RPMI7951 (cell line): Measurements from ENCODE around the gene LCNL1. TPM values are rescaled to one million over a fixed set of nuclear protein-coding genes. Genes with fewer than 3 reads are reported as not detected.
A peak's percentile ranks its signal among the peaks of the same experiment; 100 is the strongest.

Experiments
- DNase-seq: peaks from one replicate; pipeline ENCODE4 v3.0.0-alpha.2; 2012; ENCODE audit warnings: low read depth
- total RNA-seq: library from RNA; depleted of rRNA; stranded (reverse); fragments of >200 nt; shearing (Covaris generic); gene quantifications from 2 replicates; pipeline ENCODE4 v1.2.3, GENCODE V29; 2014; rRNA removed

LCNL1 gene
- total RNA-seq, result not detected in 2 replicates

DNA sequence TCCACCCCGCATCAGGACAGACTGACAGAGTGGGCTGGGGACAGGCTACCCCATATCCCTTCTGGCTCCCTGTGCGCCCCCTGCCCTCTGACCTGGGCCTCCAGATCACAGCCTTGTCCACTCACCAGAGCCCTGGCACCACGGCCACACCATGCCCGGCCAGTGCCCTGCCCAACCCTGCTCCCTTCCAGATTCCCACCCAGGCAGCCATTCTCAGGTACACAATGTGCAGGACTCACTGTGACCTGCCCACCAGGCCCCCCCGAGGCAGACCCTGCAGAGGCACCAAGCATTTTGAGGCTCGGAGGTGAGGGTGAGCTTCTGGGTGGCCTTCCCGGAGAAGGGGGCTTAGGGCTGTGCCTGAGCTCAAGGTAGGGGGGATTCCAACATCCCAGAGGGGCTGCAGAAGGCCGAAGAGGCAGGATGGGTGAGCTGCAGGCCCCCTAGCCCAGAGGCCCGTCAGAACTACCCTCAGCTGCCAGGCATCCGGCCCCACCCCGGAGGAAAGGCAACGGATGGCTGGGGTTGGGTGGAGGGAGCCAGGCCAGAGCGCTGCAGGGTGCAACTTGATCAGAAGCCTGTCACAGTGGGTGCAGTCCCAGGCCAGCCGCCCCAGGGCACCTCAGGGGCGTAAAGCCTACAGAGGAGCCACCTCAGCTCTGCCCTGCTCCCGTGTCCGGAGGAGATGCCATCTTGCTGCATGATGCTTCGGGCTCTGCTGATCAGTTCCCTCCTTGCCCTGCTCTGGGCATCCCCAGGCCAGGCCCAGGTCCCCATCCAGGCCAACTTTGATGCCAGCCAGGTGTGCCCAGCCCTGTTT lies at the start of gene LCNL1:
TSS of gene LCNL1 (plus strand) at position 762 of the 820 bp plus-strand sequence. CDS start 594 bp downstream, outside the sequence.
- DNase-seq, result no peak

GRCh38 chr9:136934277-136934676 lies 48.5 kb upstream of the LCNL1 start:
- no peak for DNase-seq

- DNase-seq, result no peak
These were observed 47.1 kb upstream of the LCNL1 start for GRCh38 chr9:136935651-136936050.

DNA sequence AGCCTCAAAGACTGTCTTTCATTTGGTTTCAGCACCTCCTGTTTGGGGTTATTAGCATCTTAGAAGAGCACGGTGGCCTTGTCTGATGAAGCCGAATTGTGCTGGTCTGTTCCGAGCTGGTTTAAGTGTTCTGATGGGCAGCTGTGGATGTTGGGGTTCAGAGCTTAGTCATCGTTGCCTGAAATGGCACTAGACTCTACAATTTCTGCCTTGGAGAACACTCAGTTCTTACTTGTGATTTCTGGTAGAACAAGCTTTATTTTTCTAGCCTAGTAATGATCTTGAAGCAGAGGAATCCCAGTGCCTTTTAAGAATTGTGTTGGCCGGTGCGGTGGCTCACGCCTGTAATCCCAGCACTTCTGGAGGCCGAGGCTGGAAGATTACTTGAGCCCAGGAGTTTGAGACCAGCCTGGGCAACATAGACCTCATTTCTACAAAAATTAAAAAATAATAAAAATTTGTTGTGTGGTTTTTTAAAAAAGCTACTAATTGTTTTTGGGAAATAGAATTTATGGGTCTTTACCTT lies 46.1 kb upstream of the LCNL1 start:
- no peak for DNase-seq

- no peak for DNase-seq
These were observed 45.4 kb upstream of the LCNL1 start for GRCh38 chr9:136937186-136938001.

DNA sequence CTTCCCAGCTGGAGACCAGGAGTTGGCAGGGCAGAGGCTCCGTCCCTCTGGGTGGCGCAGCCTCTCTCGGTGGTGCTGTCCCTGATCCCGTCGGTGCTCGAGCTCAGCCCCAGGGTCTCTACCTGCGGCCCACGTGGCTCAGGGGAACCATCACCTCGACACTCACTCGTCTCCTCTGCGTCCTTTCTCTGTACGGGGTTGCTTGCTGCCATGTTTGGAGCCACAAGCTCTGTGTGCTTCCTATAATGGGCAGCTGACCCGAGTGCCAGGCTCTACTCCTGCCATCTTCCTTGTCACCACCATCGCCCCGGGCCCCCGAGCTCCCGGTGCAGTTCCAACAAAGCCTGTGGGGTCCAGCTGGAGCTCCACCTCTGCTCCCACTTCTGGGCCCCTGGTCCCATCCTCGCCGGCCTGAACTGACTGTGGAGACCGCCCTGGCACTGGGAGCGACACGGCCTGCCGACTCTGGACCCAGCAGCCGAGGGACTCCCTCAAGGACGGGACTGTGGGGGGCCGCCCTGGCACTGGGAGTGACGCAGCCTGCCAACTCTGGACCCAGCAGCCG lies 43.3 kb upstream of the LCNL1 start:
- DNase-seq, result no peak

DNA sequence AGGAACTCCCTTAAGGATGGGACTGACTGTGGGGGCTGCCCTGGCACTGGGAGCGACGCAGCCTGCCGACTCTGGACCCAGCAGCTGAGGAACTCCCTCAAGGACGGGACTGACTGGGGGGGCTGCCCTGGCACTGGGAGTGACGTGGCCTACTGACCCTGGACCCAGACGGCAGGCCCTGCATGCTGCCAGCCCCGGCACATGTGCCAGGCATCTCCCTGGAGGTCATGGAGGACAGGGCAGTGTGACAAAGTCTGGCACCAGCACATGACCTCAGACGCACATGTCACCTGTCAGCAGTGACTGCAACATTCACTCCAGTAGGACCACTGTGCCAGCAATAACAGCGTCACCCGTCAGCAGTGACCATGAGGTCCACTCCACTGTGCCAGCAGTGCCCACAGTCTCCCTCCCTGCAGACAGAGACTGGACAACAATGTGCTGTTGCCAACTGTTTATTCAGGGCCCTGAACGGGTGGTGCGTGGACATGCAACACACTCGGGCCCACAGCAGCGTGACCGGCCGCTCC lies 42.7 kb upstream of the LCNL1 start:
- DNase-seq, result no peak

DNA sequence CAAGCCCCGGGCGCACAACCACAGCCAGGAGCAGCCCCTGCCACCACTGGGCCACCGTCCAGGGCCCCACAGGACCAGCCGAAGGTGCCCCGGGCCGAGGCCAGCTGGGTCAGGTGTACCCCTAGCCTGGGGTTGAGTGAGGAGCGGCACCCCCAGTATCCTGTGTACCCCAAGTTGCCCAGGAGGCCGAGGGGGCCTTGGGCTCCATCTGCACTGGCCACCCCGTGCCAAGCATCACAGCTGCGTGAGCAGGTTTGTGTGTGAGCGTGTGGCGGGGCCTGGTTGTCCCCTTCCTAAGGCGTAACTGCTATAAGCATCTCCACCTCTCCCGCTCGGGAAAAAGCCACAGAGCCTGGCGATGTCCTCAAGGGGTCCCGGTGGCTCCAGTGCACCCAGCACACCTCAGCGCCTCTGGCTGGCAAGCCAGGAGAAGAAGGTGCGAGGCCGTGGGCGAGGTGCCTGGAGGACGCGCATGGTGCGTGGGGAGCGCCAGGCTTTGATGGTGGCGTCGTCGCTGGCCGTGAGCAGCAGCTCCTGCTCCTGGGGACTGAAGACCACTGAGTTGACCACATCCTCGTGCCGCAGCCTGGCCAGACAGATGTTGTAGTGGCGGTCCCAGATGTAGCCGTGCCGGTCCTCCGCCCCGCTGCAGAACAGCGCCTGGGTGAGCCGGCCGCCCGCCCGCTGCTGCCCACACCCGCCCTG lies 42.1 kb upstream of the LCNL1 start:
- DNase-seq, result no peak

DNA sequence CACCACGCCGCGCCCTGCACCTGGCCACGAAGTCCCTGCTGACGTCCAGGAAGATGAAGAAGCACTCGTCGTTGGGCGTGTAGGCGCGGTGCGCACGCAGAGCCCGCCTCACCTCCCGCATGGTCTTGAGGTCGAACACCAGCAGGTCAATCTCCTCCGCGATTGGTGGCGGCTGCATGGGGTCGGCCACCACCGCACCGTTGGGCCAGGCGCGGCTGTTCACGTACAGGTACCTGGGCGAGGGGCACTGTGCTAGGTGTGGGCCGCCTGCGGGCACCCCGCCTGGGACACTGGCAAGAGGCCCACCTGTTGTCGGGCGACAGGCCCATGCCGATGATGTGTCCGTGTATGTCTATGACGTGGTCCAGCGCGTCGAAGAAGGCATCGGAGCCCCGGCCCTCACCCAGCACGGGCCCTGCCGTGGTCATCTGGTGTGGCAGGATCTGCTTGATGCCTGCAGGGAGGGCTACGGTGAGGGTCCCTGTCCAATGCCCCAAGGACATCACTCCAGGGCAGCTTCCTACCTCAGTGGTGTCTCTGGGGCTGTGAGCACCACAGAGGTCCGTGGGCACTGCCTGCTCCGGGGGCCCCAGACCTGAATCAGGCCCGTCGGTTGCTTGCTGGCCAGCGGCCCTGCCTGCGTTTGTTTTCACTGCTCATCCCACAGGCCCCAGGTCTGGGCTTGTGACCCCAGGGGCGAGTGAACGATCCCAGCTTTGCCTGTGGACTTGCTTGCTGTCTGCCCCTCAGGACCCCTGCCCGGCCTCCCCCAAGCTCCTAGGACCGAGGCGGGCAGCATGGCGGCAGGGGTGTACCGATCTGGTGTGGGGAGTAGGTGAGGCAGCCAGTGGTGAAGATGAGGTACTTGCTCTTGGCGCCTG lies 41.3 kb upstream of the LCNL1 start:
- DNase-seq, result no peak

DNA sequence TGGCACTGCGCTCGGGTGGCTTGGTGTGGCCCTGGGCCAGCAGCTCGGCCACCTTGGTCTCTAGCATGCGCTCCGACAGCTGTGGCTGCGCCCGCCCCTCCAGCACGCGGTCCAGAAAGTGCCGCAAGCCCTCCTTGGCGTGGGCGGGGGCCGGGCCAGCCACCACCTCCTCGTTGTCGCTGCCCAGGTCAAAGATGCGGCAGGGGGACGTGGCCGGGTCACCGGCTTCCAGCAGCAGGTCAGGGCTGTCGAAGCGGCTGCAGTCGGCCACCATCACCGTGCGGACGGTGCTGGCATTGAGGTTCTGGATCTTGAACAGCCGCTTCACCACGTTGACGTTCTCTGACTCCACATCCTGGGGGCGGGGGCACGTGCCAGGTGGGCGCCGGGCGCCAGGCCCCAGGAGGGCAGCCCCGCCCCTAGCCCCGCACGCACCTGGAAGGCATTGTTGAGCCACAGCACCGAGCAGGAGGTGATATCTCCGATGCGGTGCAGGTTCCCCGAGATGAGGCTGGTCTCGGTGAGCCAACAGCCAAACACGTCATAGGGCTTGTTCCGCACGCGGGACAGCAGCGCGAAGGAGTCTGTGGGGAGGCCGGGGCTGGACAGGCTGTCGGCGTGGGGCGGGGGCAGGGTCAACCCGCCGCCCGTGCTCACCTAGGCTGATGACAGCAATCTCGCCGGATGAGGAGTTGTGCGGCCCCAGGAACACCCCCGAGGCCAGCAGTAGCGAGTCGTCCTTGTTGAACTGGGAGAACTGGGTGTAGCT lies 40.5 kb upstream of the LCNL1 start:
- no peak for DNase-seq

GRCh38 chr9:136942881-136943230 lies 39.9 kb upstream of the LCNL1 start:
- DNase-seq, result no peak

GRCh38 chr9:136943291-136944211 lies 39.2 kb upstream of the LCNL1 start:
- DNase-seq, result no peak

DNA sequence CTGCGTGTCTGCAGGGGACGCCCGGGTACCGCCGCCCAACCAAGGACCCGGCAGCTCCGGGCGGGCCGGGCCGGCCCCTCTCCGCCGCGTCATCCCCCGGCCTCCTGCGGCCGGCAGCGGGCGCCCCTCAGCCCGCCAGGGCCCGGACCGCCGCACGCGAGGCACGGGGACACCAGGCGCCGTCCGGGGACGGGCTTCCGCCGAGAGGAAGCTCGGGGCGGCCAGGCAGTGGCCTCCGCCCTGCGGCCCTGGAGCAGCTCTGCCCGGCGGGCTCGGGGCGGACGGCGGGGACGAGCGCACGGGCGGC lies 38.6 kb upstream of the LCNL1 start:
- peak; percentile 66 for DNase-seq

DNA sequence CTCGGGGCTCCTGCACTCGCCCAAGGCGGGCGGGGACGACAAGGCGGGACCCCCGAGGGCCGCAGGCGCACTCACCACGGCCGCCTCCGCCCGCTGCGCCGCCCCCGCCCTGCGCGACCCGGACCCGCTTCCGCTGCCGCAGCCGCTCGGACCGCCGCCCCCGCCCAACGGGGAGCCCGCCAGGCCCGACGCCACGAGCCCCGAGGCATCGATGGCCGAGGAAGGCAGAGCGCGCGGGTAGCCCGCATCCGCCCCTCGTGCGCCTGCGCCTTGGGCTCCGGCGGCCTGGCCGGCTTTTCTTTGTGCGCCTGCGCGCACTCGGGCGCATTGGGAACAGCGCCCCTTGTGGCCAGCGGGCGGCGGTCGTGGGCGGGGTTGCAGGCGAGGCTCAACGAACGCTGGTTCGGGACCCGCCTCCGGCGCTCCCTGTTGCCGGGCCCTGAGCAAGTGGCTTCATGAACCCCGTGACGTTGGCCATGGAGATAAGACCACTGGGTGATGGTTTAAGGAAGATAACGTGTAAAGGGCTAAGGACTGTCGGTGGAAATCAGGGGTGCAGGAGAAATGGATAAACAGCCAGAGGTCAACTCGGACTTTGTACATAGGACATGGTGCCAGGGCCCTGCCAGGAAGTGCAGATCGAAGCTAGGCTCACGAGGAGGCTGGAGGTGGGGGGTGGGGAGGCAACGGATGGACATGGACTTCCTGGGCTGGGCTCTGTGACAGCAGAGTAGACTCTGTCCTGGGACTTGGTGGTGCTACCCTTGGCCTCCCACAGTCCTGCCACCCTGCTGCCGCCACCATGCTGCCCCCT lies 38.1 kb upstream of the LCNL1 start, which contains the start of the genes C8G and FBXW5:
TSS of gene C8G (plus strand) at position 725 of the 814 bp plus-strand sequence. CDS start at position 803, 78 bp downstream.
TSS of gene FBXW5 (minus strand) at position 220 of the 814 bp plus-strand sequence. CDS start 655 bp downstream, outside the sequence.
- peak; percentile 88 for DNase-seq

DNA sequence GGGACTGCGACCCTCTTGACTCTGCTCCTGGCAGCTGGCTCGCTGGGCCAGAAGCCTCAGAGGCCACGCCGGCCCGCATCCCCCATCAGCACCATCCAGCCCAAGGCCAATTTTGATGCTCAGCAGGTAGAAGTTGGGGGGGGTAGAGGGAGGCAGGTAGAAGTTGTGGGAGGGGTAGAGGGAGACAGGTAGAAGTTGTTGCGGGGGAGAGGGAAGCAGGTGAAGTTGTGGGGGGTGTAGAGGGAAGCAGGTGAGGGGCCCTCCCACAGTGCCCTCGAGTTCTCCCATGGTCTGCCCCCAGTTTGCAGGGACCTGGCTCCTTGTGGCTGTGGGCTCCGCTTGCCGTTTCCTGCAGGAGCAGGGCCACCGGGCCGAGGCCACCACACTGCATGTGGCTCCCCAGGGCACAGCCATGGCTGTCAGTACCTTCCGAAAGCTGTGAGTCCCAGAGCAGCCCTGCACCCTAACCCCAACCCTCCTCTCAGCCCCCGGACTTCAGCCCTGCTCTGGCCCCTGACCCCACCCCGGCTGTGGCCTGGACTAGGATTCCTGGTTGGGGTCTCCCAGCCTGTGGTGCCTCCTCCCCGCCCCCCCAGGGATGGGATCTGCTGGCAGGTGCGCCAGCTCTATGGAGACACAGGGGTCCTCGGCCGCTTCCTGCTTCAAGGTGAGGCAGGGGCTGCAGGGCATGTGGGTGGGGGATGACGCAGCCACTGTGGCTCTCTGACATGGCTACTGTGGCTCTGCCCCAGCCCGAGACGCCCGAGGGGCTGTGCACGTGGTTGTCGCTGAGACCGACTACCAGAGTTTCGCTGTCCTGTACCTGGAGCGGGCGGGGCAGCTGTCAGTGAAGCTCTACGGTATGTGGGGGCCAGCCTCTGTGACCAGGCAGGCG lies 37.2 kb upstream of the LCNL1 start:
- DNase-seq, result no peak

DNA sequence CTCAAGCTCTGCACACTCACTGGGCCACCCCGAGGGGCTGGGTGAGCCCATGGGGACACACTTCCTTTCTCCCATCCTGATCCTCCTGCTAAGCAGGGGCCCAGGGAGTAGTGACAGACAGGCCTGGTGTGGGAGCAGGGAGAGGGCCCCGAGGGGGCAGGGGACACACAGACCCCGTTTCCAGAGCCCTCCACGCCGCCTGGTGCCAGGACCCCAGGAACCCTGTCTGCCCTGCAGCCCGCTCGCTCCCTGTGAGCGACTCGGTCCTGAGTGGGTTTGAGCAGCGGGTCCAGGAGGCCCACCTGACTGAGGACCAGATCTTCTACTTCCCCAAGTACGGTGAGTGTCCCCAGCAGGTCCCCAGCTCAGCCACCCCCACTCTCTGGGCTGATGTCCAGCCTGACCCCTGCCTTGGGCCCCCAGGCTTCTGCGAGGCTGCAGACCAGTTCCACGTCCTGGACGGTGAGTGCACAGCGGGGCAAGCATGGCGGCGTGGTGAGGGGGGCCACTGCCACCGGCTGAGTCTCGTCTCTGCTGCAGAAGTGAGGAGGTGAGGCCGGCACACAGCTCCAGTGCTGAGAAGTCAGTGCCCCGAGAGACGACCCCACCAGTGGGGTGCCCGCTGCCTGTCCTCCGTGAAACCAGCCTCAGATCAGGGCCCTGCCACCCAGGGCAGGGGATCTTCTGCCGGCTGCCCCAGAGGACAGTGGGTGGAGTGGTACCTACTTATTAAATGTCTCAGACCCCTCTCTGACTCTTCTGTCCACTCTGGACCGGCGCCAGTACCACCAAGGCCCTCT lies 36.4 kb upstream of the LCNL1 start:
- DNase-seq, result no peak
